Lung (tissue), 12 donors: Measurements from ENCODE around the gene SLC29A4. TPM values are rescaled to one million over a fixed set of nuclear protein-coding genes. Genes with fewer than 3 reads are reported as not detected.
"Not testable (repeated sequence)": the region's sequence is repeated elsewhere in the genome, so short reads cannot be mapped to it uniquely, and the experiment has no call there.

Experiments used
- ATAC-seq: fragments of 200-7000 bp; cut with Tn5 transposase; one replicate; pipeline ENCODE4 v1.9.1; 2020; ENCODE audit warnings: moderate number of reproducible peaks; ENCODE audit not compliant: insufficient read depth, low FRiP score
- DNase-seq, 3 donors: peaks; one replicate each; pipeline ENCODE4 v3.0.0-alpha.2; 2013 to 2017
- H3K27ac ChIP-seq, 2 donors: one replicate each; pipeline ENCODE4 v1.5.1; 2013; ENCODE audit warnings: mild to moderate bottlenecking in 2 of 2, moderate library complexity in 2 of 2, control low read depth in 1 of 2, inconsistent platforms in 1 of 2, low read depth in 1 of 2, low read length in 1 of 2
- H3K27me3 ChIP-seq, 3 donors: one replicate each; pipeline ENCODE4 v1.5.1; 2013; ENCODE audit warnings: low read length in 2 of 3; ENCODE audit not compliant: control insufficient read depth in 3 of 3, insufficient read depth in 3 of 3
- H3K36me3 ChIP-seq, 4 donors: one replicate each; pipeline ENCODE4 v1.5.1; 2013; ENCODE audit warnings: low read length in 4 of 4, mild to moderate bottlenecking in 1 of 4, moderate library complexity in 1 of 4; ENCODE audit not compliant: control insufficient read depth in 4 of 4, insufficient read depth in 4 of 4
- H3K4me1 ChIP-seq, 5 donors: one replicate each; pipeline ENCODE4 v1.5.1; 2013; ENCODE audit warnings: low read length in 5 of 5, mild to moderate bottlenecking in 2 of 5, moderate library complexity in 1 of 5; ENCODE audit not compliant: control insufficient read depth in 5 of 5, insufficient read depth in 5 of 5
- H3K4me3 ChIP-seq: one replicate; pipeline ENCODE4 v1.5.1; 2013; ENCODE audit warnings: mild to moderate bottlenecking, control low read depth, moderate library complexity
- H3K9ac ChIP-seq, 2 donors: one replicate each; pipeline ENCODE4 v1.5.1; 2013; ENCODE audit warnings: low read length in 2 of 2, control low read depth in 1 of 2; ENCODE audit not compliant: insufficient read depth in 1 of 2
- H3K9me3 ChIP-seq, 4 donors: one replicate each; pipeline ENCODE4 v1.5.1; 2013; ENCODE audit warnings: low read length in 3 of 4, mild to moderate bottlenecking in 1 of 4, moderate library complexity in 1 of 4; ENCODE audit not compliant: control insufficient read depth in 4 of 4, insufficient read depth in 3 of 4
- CTCF ChIP-seq: IDR thresholded peaks from 2 replicates; pipeline ENCODE4 v1.5.1; 2012; ENCODE audit warnings: mild to moderate bottlenecking; ENCODE audit errors: control extremely low read depth, extremely low read depth
- WGBS, 2 donors: extraction: QIAGEN DNeasy Blood & Tissue Kit; methylation state at CpG; one replicate each; pipeline ENCODE4 v1.1.7; 2013; 5-methylcytosine and 5-hydroxymethylcytosine counted together
- polyA plus RNA-seq, 2 donors: library from polyadenylated mRNA; stranded (reverse); fragments of 200-250 nt; gene quantifications; one replicate each; pipeline ENCODE4 v1.2.1, GENCODE V29; 2013
- total RNA-seq, 2 donors: library from RNA; depleted of rRNA in 1 of 2; stranded (reverse); fragments of >200 nt in 1 of 2; gene quantifications; one replicate each; pipeline ENCODE4 v1.2.1, GENCODE V29; 2014 to 2021
- donor health status: control.
- donor health status: control.
- donor health status: Bipolar disorder and iron deficiency.
- donor health status: healthy.
- donor health status: DM: yes; HTN: yes; CAD: no.

Gene SLC29A4
- total and polyA plus RNA-seq, 4 donors: 0.87 to 5.7 (median 2.0) TPM

GRCh38 chr7:5315761-5316160 is 33.0 kb downstream of the SLC29A4 start:
- Histone ChIP-seq H3K4me3 (no peak overlapping the region), H3K27me3 (no peaks in the 10 kb centered on the region), H3K27ac (no peak overlapping the region), H3K9ac (no peak overlapping the region), H3K4me1 (no peaks in the 10 kb centered on the region), H3K36me3 (peaks cover 8 to 50% (median 33%) of the 10 kb centered on the region in 4 donors), H3K9me3 (peaks cover 0 to 11% (median 3%) of the 10 kb centered on the region in 4 donors)
- no peak for TF ChIP-seq CTCF
- 96 to 97% methylated on average over 14 of the region's 14 CpGs for WGBS, 2 donors
- DNase-seq (no peak), ATAC-seq (no peak)

- Histone ChIP-seq H3K9me3 (peaks cover 0 to 11% (median 3%) of the 10 kb centered on the region in 4 donors), H3K36me3 (peaks cover 7 to 45% (median 35%) of the 10 kb centered on the region in 4 donors)
- H3K27ac ChIP-seq, DNase-seq, H3K4me1 ChIP-seq, H3K9ac ChIP-seq, ATAC-seq, H3K4me3 ChIP-seq, H3K27me3 ChIP-seq: not testable (repeated sequence)
- 93 to 99% methylated on average over 5 of the region's 5 CpGs for WGBS, 2 donors
These were observed 35.9 kb downstream of the SLC29A4 start for GRCh38 chr7:5318613-5319012.

GRCh38 chr7:5320391-5320790 is 37.6 kb downstream of the SLC29A4 start:
- Histone ChIP-seq H3K4me1 (no peaks in the 10 kb centered on the region), H3K27me3 (no peaks in the 10 kb centered on the region), H3K9ac (no peak overlapping the region), H3K36me3 (peaks cover 3 to 60% (median 38%) of the 10 kb centered on the region in 4 donors), H3K27ac (no peak overlapping the region), H3K4me3 (no peak overlapping the region), H3K9me3 (peaks cover 0 to 11% (median 3%) of the 10 kb centered on the region in 4 donors)
- 97% methylated on average over 13 of the region's 13 CpGs for WGBS, 2 donors
- no peak for TF ChIP-seq CTCF
- no peak for ATAC-seq
- no peak for DNase-seq

- no peaks in the 10 kb centered on the region for H3K27me3 ChIP-seq
- no peak overlapping the region for H3K4me3 ChIP-seq
- no peak overlapping the region for H3K9ac ChIP-seq
- H3K9me3 ChIP-seq: peaks cover 0 to 11% (median 3%) of the 10 kb centered on the region in 4 donors
- H3K36me3 ChIP-seq: peaks cover 3 to 60% (median 35%) of the 10 kb centered on the region in 4 donors
- TF ChIP-seq CTCF: no peak
- ATAC-seq (no peak), DNase-seq (no peak)
- 93 to 97% methylated on average over 32 to 33 of the region's 33 CpGs for WGBS, 2 donors
- no peaks in the 10 kb centered on the region for H3K4me1 ChIP-seq
- no peak overlapping the region for H3K27ac ChIP-seq
These were observed 38.2 kb downstream of the SLC29A4 start for GRCh38 chr7:5320802-5321396.
